ENCODE data around the gene CBX5. TPM values are rescaled to one million over a fixed set of nuclear protein-coding genes. Genes with fewer than 3 reads are reported as not detected.

CBX5 gene
- polyA plus RNA-seq, 1 donor (not counting 4 experiments of a cell fraction or from before 2014, with no cell fraction given), result 25.8 TPM

GRCh38 chr12:54266852-54267251, 13.1 kb downstream of the CBX5 start:
- FAIRE-seq, result no peak

DNA sequence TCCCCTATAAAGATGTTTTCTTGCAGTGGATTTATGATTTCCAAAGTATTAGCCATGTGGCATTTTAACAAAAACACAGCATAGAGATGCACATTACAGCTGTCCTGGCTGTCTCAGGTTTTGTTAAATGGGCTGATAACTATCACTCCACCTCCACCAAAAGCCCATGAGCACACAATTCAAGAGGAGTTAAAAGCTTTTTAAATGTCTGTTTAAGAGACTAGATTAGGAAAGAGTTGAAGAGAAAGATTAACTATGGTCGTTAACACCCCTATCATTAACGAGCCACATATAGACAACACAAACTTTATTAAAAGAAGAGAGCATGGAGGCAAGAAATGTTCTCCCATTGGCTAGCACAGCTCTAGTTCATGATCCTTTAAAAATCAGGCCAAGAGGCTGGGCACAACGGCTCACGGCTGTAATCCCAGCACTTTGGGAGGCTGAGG, 14.5 kb downstream of the CBX5 start:
- no peaks in the 10 kb centered on the region for H4K20me1 ChIP-seq (ENCODE audit: control insufficient read depth, extremely low read depth, insufficient read depth, low read length)
- no peak overlapping the region for H3K9ac ChIP-seq (ENCODE audit: control insufficient read depth, extremely low read depth, insufficient read depth, low read length)
- H3K79me2 ChIP-seq (ENCODE audit: control insufficient read depth, insufficient read depth, low read length), result peaks cover 12% of the 10 kb centered on the region
- no peaks in the 10 kb centered on the region for H3K36me3 ChIP-seq (ENCODE audit: control insufficient read depth in 2 of 2, extremely low read depth in 1 of 2, insufficient read depth in 2 of 2, low read length in 2 of 2)
- no peaks in the 10 kb centered on the region for H3K27me3 ChIP-seq (ENCODE audit: control insufficient read depth, extremely low read depth, insufficient read depth, low read length)
- H3K4me2 ChIP-seq (ENCODE audit: control insufficient read depth, extremely low read depth, insufficient read depth, low read depth, low read length), result no peak overlapping the region
- no peak overlapping the region for H3K27ac ChIP-seq (ENCODE audit: control insufficient read depth, insufficient read depth, low read length)
- no peak overlapping the region for H2AFZ ChIP-seq (ENCODE audit: control insufficient read depth, low read length)
- no peak for DNase-seq (ENCODE audit: low read depth, low spot score)
- H3K4me3 ChIP-seq (ENCODE audit: control insufficient read depth in 2 of 3, extremely low read depth in 1 of 3, insufficient read depth in 2 of 3, low read depth in 1 of 3, low read length in 3 of 3), result no peak overlapping the region
- H3K9me3 ChIP-seq (ENCODE audit: control insufficient read depth, low read depth, low read length), result no peaks in the 10 kb centered on the region
- H3K4me1 ChIP-seq (ENCODE audit: control insufficient read depth, extremely low read depth, insufficient read depth, low read length), result peaks cover 13% of the 10 kb centered on the region
- H3K9me1 ChIP-seq (ENCODE audit: control insufficient read depth, extremely low read depth, insufficient read depth, low read length), result no peaks in the 10 kb centered on the region
- no peak for FAIRE-seq
- no peak for TF ChIP-seq CTCF (optimal IDR thresholded peaks at IDR 0.05 in 1 of 3, IDR thresholded peaks at IDR 0.05 in 1 of 3, conservative IDR thresholded peaks at IDR 0.05 in 1 of 3; ENCODE audit: extremely low read depth in 1 of 3, insufficient read depth in 2 of 3, low read length in 3 of 3)
- TF ChIP-seq EZH2 (IDR thresholded peaks at IDR 0.05; ENCODE audit: low read length), result no peak
- dilution Hi-C loops (cut with MboI; ENCODE audit: extremely low pct_ligation_motif_present, low sequenced_read_pairs), result no loop called here

More at GRCh38 chr12:54266852-54267251, 13.1 kb downstream of the CBX5 start:
- Histone ChIP-seq H3K9me3 (ENCODE audit: control insufficient read depth, low read depth, low read length) (no peaks in the 10 kb centered on the region), H3K36me3 (ENCODE audit: control insufficient read depth in 2 of 2, extremely low read depth in 1 of 2, insufficient read depth in 2 of 2, low read length in 2 of 2) (no peaks in the 10 kb centered on the region), H3K27me3 (ENCODE audit: control insufficient read depth, extremely low read depth, insufficient read depth, low read length) (no peaks in the 10 kb centered on the region), H3K4me1 (ENCODE audit: control insufficient read depth, extremely low read depth, insufficient read depth, low read length) (peaks cover 11% of the 10 kb centered on the region), H3K79me2 (ENCODE audit: control insufficient read depth, insufficient read depth, low read length) (peaks cover 7% of the 10 kb centered on the region), H3K27ac (ENCODE audit: control insufficient read depth, insufficient read depth, low read length) (no peak overlapping the region), H2AFZ (ENCODE audit: control insufficient read depth, low read length) (no peak overlapping the region), H3K9me1 (ENCODE audit: control insufficient read depth, extremely low read depth, insufficient read depth, low read length) (no peaks in the 10 kb centered on the region), H3K4me3 (ENCODE audit: control insufficient read depth in 2 of 3, extremely low read depth in 1 of 3, insufficient read depth in 2 of 3, low read depth in 1 of 3, low read length in 3 of 3) (no peak overlapping the region), H4K20me1 (ENCODE audit: control insufficient read depth, extremely low read depth, insufficient read depth, low read length) (no peaks in the 10 kb centered on the region), H3K9ac (ENCODE audit: control insufficient read depth, extremely low read depth, insufficient read depth, low read length) (no peak overlapping the region), H3K4me2 (ENCODE audit: control insufficient read depth, extremely low read depth, insufficient read depth, low read depth, low read length) (no peak overlapping the region)
- dilution Hi-C loops (cut with MboI; ENCODE audit: extremely low pct_ligation_motif_present, low sequenced_read_pairs), result no loop called here
- no peak for DNase-seq (ENCODE audit: low read depth, low spot score)
- TF ChIP-seq EZH2 (IDR thresholded peaks at IDR 0.05; ENCODE audit: low read length) (no peak), CTCF (optimal IDR thresholded peaks at IDR 0.05 in 1 of 3, IDR thresholded peaks at IDR 0.05 in 1 of 3, conservative IDR thresholded peaks at IDR 0.05 in 1 of 3; ENCODE audit: extremely low read depth in 1 of 3, insufficient read depth in 2 of 3, low read length in 3 of 3) (no peak)

All from keratinocyte (primary cell).